Ammon's horn (tissue), 1 donor: ENCODE results near the gene SDHAF4.
"Not testable (repeated sequence)": the region's sequence is repeated elsewhere in the genome, so short reads cannot be mapped to it uniquely, and the experiment has no call there.

Experiments
- DNase-seq: peaks from one replicate; pipeline ENCODE4 v3.0.0-alpha.2; 2016; ENCODE audit warnings: low spot score

The SDHAF4 gene

GRCh38 chr6:70566751-70567382 lies at the start of gene SDHAF4:
TSS of gene SDHAF4 (plus strand) at chr6:70566930. CDS start at chr6:70566941, 11 bp downstream.
- DNase-seq: peak; percentile 95

GRCh38 chr6:70518723-70519122 lies 48.0 kb upstream of the SDHAF4 start:
- no peak for DNase-seq

- no peak for DNase-seq
Observed at GRCh38 chr6:70520575-70520974, 46.2 kb upstream of the SDHAF4 start.

- DNase-seq: no peak
Observed at GRCh38 chr6:70524721-70525286, 41.9 kb upstream of the SDHAF4 start.

GRCh38 chr6:70527071-70527737 lies 39.5 kb upstream of the SDHAF4 start:
- DNase-seq: no peak

- DNase-seq: no peak
Observed at GRCh38 chr6:70530023-70530422, 36.7 kb upstream of the SDHAF4 start.

GRCh38 chr6:70531133-70531532 lies 35.6 kb upstream of the SDHAF4 start:
- DNase-seq: no peak

GRCh38 chr6:70537266-70537665 lies 29.5 kb upstream of the SDHAF4 start:
- no peak for DNase-seq

GRCh38 chr6:70538376-70538775 lies 28.4 kb upstream of the SDHAF4 start:
- DNase-seq: no peak

GRCh38 chr6:70547313-70547712 lies 19.4 kb upstream of the SDHAF4 start:
- peak; percentile 60 for DNase-seq

- no peak for DNase-seq
Observed at GRCh38 chr6:70547905-70548304, 18.8 kb upstream of the SDHAF4 start.

- no peak for DNase-seq
Observed at GRCh38 chr6:70549327-70549726, 17.4 kb upstream of the SDHAF4 start.

GRCh38 chr6:70551566-70551965 lies 15.2 kb upstream of the SDHAF4 start:
- no peak for DNase-seq

GRCh38 chr6:70552286-70552940 lies 14.3 kb upstream of the SDHAF4 start:
- not testable (repeated sequence) for DNase-seq

- DNase-seq: no peak
Observed at GRCh38 chr6:70552974-70553373, 13.8 kb upstream of the SDHAF4 start.

GRCh38 chr6:70557998-70558397 lies 8.7 kb upstream of the SDHAF4 start:
- DNase-seq: no peak

- DNase-seq: not testable (repeated sequence)
Observed at GRCh38 chr6:70562401-70562800, 4.3 kb upstream of the SDHAF4 start.

GRCh38 chr6:70563530-70563929 lies 3.2 kb upstream of the SDHAF4 start:
- no peak for DNase-seq

- no peak for DNase-seq
Observed at GRCh38 chr6:70574643-70575042, 7.9 kb downstream of the SDHAF4 start.

- DNase-seq: no peak
Observed at GRCh38 chr6:70575899-70576495, 9.3 kb downstream of the SDHAF4 start.

- no peak for DNase-seq
Observed at GRCh38 chr6:70586114-70586513, 19.4 kb downstream of the SDHAF4 start.

- DNase-seq: no peak
Observed at GRCh38 chr6:70590400-70590799, 23.7 kb downstream of the SDHAF4 start.
